DND-41 (cell line): Measurements from ENCODE around the gene PRSS37.

Source experiments
- CTCF ChIP-seq: IDR thresholded peaks from 2 replicates; pipeline ENCODE4 v1.5.1; 2012; ENCODE audit warnings: borderline replicate concordance, low read length, moderate library complexity, mild to moderate bottlenecking; ENCODE audit not compliant: poor library complexity, severe bottlenecking; ENCODE audit errors: extremely low read depth
- EZH2 ChIP-seq: IDR thresholded peaks from 3 replicates; pipeline ENCODE4 v1.6.1; 2012; ENCODE audit warnings: borderline replicate concordance, low read depth, mild to moderate bottlenecking, moderate library complexity, low read length, inconsistent platforms; ENCODE audit not compliant: severe bottlenecking

GRCh38 chr7:141847996-141848395, 6.7 kb upstream of the PRSS37 start:
- no peak for TF ChIP-seq CTCF
- no peak for TF ChIP-seq EZH2
